GM12874 (cell line): ENCODE data around the gene GSTO2.

Experiments used
- CTCF ChIP-seq: IDR thresholded peaks from 2 replicates; pipeline ENCODE4 v1.5.1; 2011; ENCODE audit warnings: low read depth, mild to moderate bottlenecking, control low read depth, low read length, moderate library complexity; ENCODE audit not compliant: insufficient read depth

The GSTO2 gene

GRCh38 chr10:104247513-104248146 lies 21.4 kb upstream of the GSTO2 start:
- TF ChIP-seq CTCF, result no peak

GRCh38 chr10:104250371-104250770 lies 18.6 kb upstream of the GSTO2 start:
- no peak for TF ChIP-seq CTCF

GRCh38 chr10:104251443-104251842 lies 17.5 kb upstream of the GSTO2 start:
- TF ChIP-seq CTCF, result no peak

GRCh38 chr10:104252368-104252767 lies 16.6 kb upstream of the GSTO2 start:
- TF ChIP-seq CTCF, result no peak

- TF ChIP-seq CTCF, result no peak
Measured at GRCh38 chr10:104253106-104253505, 15.9 kb upstream of the GSTO2 start.

GRCh38 chr10:104253606-104254410 lies 15.2 kb upstream of the GSTO2 start:
- TF ChIP-seq CTCF, result no peak

GRCh38 chr10:104254493-104255310 lies 14.3 kb upstream of the GSTO2 start, which contains the start of gene GSTO1:
Gene GSTO1 (plus strand): TSS chr10:104254892. CDS start chr10:104254929, 37 bp downstream.
- TF ChIP-seq CTCF, result no peak
